ENCODE results near the gene IMP4.

DNA sequence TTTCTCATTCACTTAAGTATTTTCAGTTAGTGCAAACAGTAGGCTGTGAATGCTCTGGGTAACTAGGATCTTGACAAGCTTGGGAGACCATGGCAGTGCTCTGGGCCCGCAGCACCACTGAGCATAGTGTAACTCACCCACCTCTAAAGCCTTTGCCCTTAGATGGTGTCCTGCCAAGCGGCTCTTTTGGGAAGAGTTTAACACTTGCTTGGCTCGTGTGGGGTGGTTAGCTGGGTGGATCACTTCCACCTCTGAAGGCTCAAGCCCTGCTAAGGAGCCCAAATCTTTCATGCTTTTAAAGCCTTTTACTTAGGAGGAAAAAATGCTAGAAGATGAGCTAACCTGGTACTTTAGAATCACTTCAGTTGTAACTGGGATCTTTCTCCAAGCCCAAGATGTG, 47.1 kb downstream of the IMP4 start:
- TF ChIP-seq, protein P1, sequence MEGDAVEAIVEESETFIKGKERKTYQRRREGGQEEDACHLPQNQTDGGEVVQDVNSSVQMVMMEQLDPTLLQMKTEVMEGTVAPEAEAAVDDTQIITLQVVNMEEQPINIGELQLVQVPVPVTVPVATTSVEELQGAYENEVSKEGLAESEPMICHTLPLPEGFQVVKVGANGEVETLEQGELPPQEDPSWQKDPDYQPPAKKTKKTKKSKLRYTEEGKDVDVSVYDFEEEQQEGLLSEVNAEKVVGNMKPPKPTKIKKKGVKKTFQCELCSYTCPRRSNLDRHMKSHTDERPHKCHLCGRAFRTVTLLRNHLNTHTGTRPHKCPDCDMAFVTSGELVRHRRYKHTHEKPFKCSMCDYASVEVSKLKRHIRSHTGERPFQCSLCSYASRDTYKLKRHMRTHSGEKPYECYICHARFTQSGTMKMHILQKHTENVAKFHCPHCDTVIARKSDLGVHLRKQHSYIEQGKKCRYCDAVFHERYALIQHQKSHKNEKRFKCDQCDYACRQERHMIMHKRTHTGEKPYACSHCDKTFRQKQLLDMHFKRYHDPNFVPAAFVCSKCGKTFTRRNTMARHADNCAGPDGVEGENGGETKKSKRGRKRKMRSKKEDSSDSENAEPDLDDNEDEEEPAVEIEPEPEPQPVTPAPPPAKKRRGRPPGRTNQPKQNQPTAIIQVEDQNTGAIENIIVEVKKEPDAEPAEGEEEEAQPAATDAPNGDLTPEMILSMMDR (IDR thresholded peaks at IDR 0.05) = no peak
- no peak for TF ChIP-seq POLR2A (IDR thresholded peaks at IDR 0.05)

Measured in uterus (tissue), 2 donors.